MCF 10A (cell line): Measurements from ENCODE around the gene F8. TPM values are rescaled to one million over a fixed set of nuclear protein-coding genes. Genes with fewer than 3 reads are reported as not detected.

ENCODE experiments used
- BruUV-seq: library from RNA; stranded (reverse); fragments of 400-500 nt; replicated peaks from 2 replicates; lab custom pipeline; 2021; lab: Mats Ljungman, UMichigan
- CTCF ChIA-PET: fragments of 300-600 bp; sonication (Branson Sonifier 250); formaldehyde crosslinking; extraction: SDS; loops from one replicate; lab custom pipeline; 2021; ENCODE audit warnings: antibody characterized with exemption, inconsistent platforms; lab: Yijun Ruan, JAX
- POLR2A ChIA-PET: fragments of 300-600, 350-650 bp; sonication (Branson Sonifier 250); formaldehyde crosslinking; extraction: SDS; loops from one replicate; lab custom pipeline; 2020; ENCODE audit warnings: antibody characterized with exemption, inconsistent platforms; lab: Yijun Ruan, JAX
- DNase-seq: peaks from one replicate; pipeline ENCODE4 v3.0.0-alpha.2; 2018; ENCODE audit not compliant: unreplicated experiment
- H3K27ac Mint-ChIP-seq: one replicate; pipeline ENCODE4 v1.8.0; 2022; ENCODE audit warnings: mild to moderate bottlenecking, low read depth, mixed read lengths; ENCODE audit not compliant: unreplicated experiment
- H3K27me3 Mint-ChIP-seq: one replicate; pipeline ENCODE4 v1.8.0; 2022; ENCODE audit warnings: mixed read lengths; ENCODE audit not compliant: insufficient read depth, unreplicated experiment
- H3K36me3 Mint-ChIP-seq: one replicate; pipeline ENCODE4 v1.8.0; 2022; ENCODE audit warnings: mild to moderate bottlenecking, moderate library complexity, mixed read lengths; ENCODE audit not compliant: insufficient read depth, unreplicated experiment
- H3K4me1 Mint-ChIP-seq: one replicate; pipeline ENCODE4 v1.8.0; 2022; ENCODE audit warnings: mixed read lengths; ENCODE audit not compliant: insufficient read depth, unreplicated experiment
- H3K4me3 Mint-ChIP-seq: one replicate; pipeline ENCODE4 v1.8.0; 2022; ENCODE audit warnings: mild to moderate bottlenecking, moderate library complexity, mixed read lengths; ENCODE audit not compliant: unreplicated experiment
- H3K9me3 Mint-ChIP-seq: one replicate; pipeline ENCODE4 v1.8.0; 2022; ENCODE audit warnings: mixed read lengths; ENCODE audit not compliant: unreplicated experiment
- intact Hi-C: fragments of 100-400 bp; cut with micrococcal nuclease; formaldehyde crosslinking; loops from 2 replicates; pipeline ENCODE4 v1.14.1; 2022
- total RNA-seq: library from RNA; stranded (reverse); gene quantifications from 2 replicates; pipeline ENCODE4 v1.2.3, GENCODE V29; 2022
- TF ChIP-seq, protein P1 (sequence below): fragments of 200-600 bp; IDR thresholded peaks from one replicate; pipeline ENCODE4 v1.8.0; 2022; ENCODE audit warnings: antibody characterized with exemption, mild to moderate bottlenecking; ENCODE audit not compliant: unreplicated experiment

Gene F8
- total RNA-seq, 1 experiment from 2014 or later, result 5.3 TPM

DNA sequence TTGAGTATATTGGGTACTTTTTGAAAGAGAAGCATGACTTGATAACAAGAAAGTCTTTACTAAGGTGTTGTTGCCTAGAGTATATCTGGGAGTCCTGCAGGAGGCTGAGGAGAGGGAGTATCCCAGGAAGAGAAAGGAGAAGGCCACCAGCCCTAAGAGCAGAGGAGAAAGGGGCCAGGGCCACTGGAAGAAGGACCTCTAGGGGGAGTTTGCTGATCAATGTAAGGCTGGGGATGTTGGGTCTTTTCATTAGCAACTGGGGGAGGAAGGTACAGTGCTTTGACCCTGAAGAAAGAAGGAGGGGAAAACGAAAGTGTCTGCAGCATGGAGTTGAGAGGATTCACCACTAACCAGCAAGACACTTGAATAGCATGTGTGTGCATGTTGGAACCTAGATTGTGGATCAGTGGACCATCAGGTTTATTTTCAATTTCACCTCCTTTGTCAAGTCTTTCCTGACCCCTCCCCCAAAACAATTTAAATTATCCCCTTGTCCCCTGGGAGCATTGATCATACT, 192.5 kb downstream of the F8 start:
- intact Hi-C loops, result no loop called here
- H3K27ac Mint-ChIP-seq, result no peak overlapping the region
- no peaks in the 10 kb centered on the region for H3K9me3 Mint-ChIP-seq
- no peak overlapping the region for H3K4me3 Mint-ChIP-seq
- H3K27me3 Mint-ChIP-seq, result peaks cover 38% of the 10 kb centered on the region
- CTCF ChIA-PET, result interaction anchor here (0.6 to 1.4 kb wide), 3 partner anchors 11 to 122 kb away, joined by 3 to 4 read pairs (median 3); no protein-coding TSS in a partner anchor
- no TSS peak for BruUV-seq
- TF ChIP-seq, protein P1, sequence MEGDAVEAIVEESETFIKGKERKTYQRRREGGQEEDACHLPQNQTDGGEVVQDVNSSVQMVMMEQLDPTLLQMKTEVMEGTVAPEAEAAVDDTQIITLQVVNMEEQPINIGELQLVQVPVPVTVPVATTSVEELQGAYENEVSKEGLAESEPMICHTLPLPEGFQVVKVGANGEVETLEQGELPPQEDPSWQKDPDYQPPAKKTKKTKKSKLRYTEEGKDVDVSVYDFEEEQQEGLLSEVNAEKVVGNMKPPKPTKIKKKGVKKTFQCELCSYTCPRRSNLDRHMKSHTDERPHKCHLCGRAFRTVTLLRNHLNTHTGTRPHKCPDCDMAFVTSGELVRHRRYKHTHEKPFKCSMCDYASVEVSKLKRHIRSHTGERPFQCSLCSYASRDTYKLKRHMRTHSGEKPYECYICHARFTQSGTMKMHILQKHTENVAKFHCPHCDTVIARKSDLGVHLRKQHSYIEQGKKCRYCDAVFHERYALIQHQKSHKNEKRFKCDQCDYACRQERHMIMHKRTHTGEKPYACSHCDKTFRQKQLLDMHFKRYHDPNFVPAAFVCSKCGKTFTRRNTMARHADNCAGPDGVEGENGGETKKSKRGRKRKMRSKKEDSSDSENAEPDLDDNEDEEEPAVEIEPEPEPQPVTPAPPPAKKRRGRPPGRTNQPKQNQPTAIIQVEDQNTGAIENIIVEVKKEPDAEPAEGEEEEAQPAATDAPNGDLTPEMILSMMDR, result no peak
- no peak for DNase-seq
- POLR2A ChIA-PET, result interaction anchor here (1.4 kb wide), 1 partner anchor 68 kb away, joined by 3 read pairs; the partner anchor contains the start of gene DKC1
- H3K36me3 Mint-ChIP-seq, result no peaks in the 10 kb centered on the region
- no peaks in the 10 kb centered on the region for H3K4me1 Mint-ChIP-seq

DNA sequence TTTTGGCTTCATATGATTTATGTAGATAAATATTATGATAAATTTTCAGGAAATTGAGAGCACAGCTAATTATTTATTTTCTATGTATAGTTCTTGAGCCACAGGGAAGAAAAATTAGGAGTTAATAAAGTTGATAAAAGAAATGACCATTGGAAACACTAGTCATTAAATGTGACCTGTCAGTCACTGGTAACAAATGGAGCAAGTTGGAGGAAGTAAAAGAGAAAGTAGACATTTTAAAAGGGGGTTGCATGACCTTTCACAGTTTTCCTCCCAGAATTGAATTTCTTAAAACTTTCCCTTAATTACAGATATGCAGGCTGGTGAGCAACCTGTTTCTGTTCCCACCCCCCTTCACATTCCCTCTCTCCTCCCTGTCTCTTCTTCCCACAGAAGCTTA, 193.4 kb downstream of the F8 start:
- DNase-seq, result no peak
- Mint-ChIP-seq H3K36me3 (no peaks in the 10 kb centered on the region), H3K4me3 (no peak overlapping the region), H3K4me1 (no peaks in the 10 kb centered on the region), H3K27ac (no peak overlapping the region), H3K9me3 (no peaks in the 10 kb centered on the region), H3K27me3 (peaks cover 38% of the 10 kb centered on the region)
- no TSS peak for BruUV-seq
- POLR2A ChIA-PET, result interaction anchor here (1.4 to 1.5 kb wide), 2 partner anchors 24 to 67 kb away, joined by 3 to 5 read pairs; partner anchors contain the start of genes DKC1 and MPP1
- CTCF ChIA-PET, result interaction anchor here (1.1 kb wide), 1 partner anchor 11 kb away, joined by 6 read pairs; no protein-coding TSS in a partner anchor
- TF ChIP-seq, protein P1, result no peak
- intact Hi-C loops, result no loop called here

DNA sequence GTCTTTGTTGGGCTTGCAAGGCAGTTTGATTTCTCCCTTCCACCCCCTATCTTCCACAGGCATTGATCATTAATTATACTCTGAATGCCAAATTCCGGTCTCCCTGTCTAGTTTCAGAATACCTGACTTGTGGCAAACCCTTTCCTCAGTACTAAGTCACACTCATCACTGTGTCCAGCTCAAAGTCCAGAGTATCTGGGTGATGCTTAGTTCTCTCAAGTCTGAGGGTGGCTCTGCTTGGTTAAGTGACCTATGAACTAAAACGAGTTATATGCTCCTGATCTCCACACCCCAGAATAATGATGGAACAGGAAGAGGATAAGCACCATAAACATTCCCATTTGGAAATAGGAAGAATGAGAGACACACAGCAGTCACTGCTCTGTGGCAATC, 194.5 kb downstream of the F8 start:
- CTCF ChIA-PET, result interaction anchor here (1.0 kb wide), 1 partner anchor 10 kb away, joined by 4 read pairs; no protein-coding TSS in a partner anchor

More for the DNA sequence above, 194.5 kb downstream of the F8 start:
- no peak overlapping the region for H3K4me3 Mint-ChIP-seq
- no peaks in the 10 kb centered on the region for H3K4me1 Mint-ChIP-seq
- peaks cover 38% of the 10 kb centered on the region for H3K27me3 Mint-ChIP-seq
- no TSS peak for BruUV-seq
- no peak overlapping the region for H3K27ac Mint-ChIP-seq
- POLR2A ChIA-PET, result interaction anchor here (1.1 to 1.5 kb wide), 2 partner anchors 23 to 28 kb away, joined by 4 to 5 read pairs; partner anchors contain the start of gene MPP1
- intact Hi-C loops, result no loop called here
- H3K9me3 Mint-ChIP-seq, result no peaks in the 10 kb centered on the region
- TF ChIP-seq, protein P1, result no peak
- no peaks in the 10 kb centered on the region for H3K36me3 Mint-ChIP-seq
- DNase-seq, result no peak
